Panc1 (cell line): Measurements from ENCODE around the gene VSNL1. TPM values are rescaled to one million over a fixed set of nuclear protein-coding genes. Genes with fewer than 3 reads are reported as not detected.

Experiments
- ATAC-seq: fragments of 200-7000 bp; cut with Tn5 transposase; 2 replicates; pipeline ENCODE4 v1.9.1; 2020; ENCODE audit warnings: mild to moderate bottlenecking, moderate library complexity
- BruUV-seq: library from RNA; stranded (reverse); fragments of 400-500 nt; replicated peaks from 2 replicates; lab custom pipeline; 2021; lab: Mats Ljungman, UMichigan
- CTCF ChIA-PET: fragments of 300-600 bp; sonication (Branson Sonifier 250); formaldehyde crosslinking; loops from one replicate; lab custom pipeline; 2022; ENCODE audit warnings: antibody characterized with exemption; lab: Charles Lee
- POLR2A ChIA-PET: fragments of 300-600 bp; sonication (Branson Sonifier 250); formaldehyde crosslinking; loops from one replicate; lab custom pipeline; 2022; ENCODE audit warnings: antibody characterized with exemption; lab: Charles Lee
- DNase-seq: peaks from one replicate; pipeline ENCODE4 v3.0.0-alpha.2; 2010; ENCODE audit warnings: low read depth, low spot score
- H3K27ac ChIP-seq: 2 replicates; pipeline ENCODE4 v1.5.1; 2011; ENCODE audit warnings: mild to moderate bottlenecking, low read length, inconsistent platforms
- H3K27me3 ChIP-seq: fragments of 200-500 bp; sonication (Bioruptor generic); 2 replicates; pipeline ENCODE4 v1.6.0; 2014; ENCODE audit warnings: low read length, inconsistent platforms; ENCODE audit not compliant: control insufficient read depth, insufficient read depth
- H3K36me3 ChIP-seq: fragments of 200-500 bp; sonication (Bioruptor generic); 2 replicates; pipeline ENCODE4 v1.5.1; 2014; ENCODE audit warnings: inconsistent platforms, mild to moderate bottlenecking, low read length, moderate library complexity; ENCODE audit not compliant: control insufficient read depth, insufficient read depth
- H3K4me1 ChIP-seq: 2 replicates; pipeline ENCODE4 v1.5.1; 2011; ENCODE audit warnings: inconsistent platforms, mild to moderate bottlenecking, low read length, moderate library complexity; ENCODE audit not compliant: control insufficient read depth, insufficient read depth
- H3K4me3 ChIP-seq, 2 experiments: 2 replicates each; pipeline ENCODE4 v1.5.1; 2011 to 2012; ENCODE audit warnings: low read depth in 2 of 2, low read length in 2 of 2, mild to moderate bottlenecking in 2 of 2, inconsistent platforms in 1 of 2, moderate library complexity in 1 of 2
- H3K9me3 ChIP-seq: fragments of 200-500 bp; sonication (Bioruptor generic); 2 replicates; pipeline ENCODE4 v1.5.1; 2014; ENCODE audit warnings: low read depth, mild to moderate bottlenecking, inconsistent platforms, low read length, moderate library complexity; ENCODE audit not compliant: control insufficient read depth, insufficient read depth
- CTCF ChIP-seq: fragments of 450-650 bp; IDR thresholded peaks from 2 replicates; pipeline ENCODE4 v1.5.1; 2017; ENCODE audit warnings: mild to moderate bottlenecking
- POLR2AphosphoS5 ChIP-seq: IDR thresholded peaks from 2 replicates; pipeline ENCODE4 v1.6.1; 2012; ENCODE audit warnings: mild to moderate bottlenecking, low read depth, low read length, moderate library complexity
- SIN3A ChIP-seq: IDR thresholded peaks from 2 replicates; pipeline ENCODE4 v1.6.1; 2012; ENCODE audit warnings: low read depth, mild to moderate bottlenecking, low read length, moderate library complexity, borderline replicate concordance; ENCODE audit not compliant: insufficient read depth
- TCF7L2 ChIP-seq: IDR thresholded peaks from 2 replicates; pipeline ENCODE4 v1.6.1; 2011; ENCODE audit warnings: mild to moderate bottlenecking, low read depth, low read length, inconsistent platforms
- in situ Hi-C: cut with HindIII; loops from 2 replicates; pipeline ENCODE4 v1.10.0; 2016; ENCODE audit warnings: low sequenced_read_pairs, low pct_unique_long_range_greater_than_20kb
- intact Hi-C: fragments of 100-400 bp; cut with micrococcal nuclease; formaldehyde crosslinking; loops from one replicate; pipeline ENCODE4 v1.10.0; 2022; ENCODE audit not compliant: unreplicated experiment
- total RNA-seq: library from RNA; stranded (reverse); gene quantifications from one replicate; pipeline ENCODE4 v1.2.1, GENCODE V29; 2021; ENCODE audit not compliant: unreplicated experiment
- TF ChIP-seq, protein P1 (sequence below), 2 experiments: IDR thresholded peaks; 2 replicates each; pipeline ENCODE4 v1.6.1; 2011 to 2012; ENCODE audit warnings: low read depth in 2 of 2, control low read depth in 1 of 2, low read length in 1 of 2, mild to moderate bottlenecking in 1 of 2, moderate library complexity in 1 of 2; ENCODE audit not compliant: insufficient read depth in 1 of 2

Gene VSNL1
- total RNA-seq, 1 experiment from 2014 or later = not detected

DNA sequence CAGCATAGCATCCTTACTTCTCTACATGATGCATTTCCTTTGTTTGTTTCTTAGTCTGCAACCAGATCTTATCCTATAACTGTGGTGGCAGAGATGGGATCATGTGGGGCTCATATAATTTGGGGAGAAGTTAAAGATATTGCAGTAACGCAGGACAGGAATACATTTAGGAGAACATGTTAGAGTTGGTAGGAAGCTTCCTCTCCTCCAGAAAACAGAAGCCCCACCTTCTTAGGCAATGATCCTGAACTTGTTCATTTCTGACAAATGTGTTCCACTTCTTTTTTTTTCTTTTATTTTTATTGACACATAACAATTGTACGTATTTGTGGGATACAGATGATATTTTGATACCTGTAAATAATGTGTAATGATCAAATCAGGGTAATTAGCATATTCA, 99.9 kb downstream of the VSNL1 start:
- no TSS peak for BruUV-seq
- H3K9me3 ChIP-seq = no peaks in the 10 kb centered on the region
- ChIA-PET CTCF (no interaction called here), POLR2A (no interaction called here)
- H3K27ac ChIP-seq = no peak overlapping the region
- TF ChIP-seq POLR2AphosphoS5 = no peak
- no peak for TF ChIP-seq SIN3A
- TF ChIP-seq, protein P1, sequence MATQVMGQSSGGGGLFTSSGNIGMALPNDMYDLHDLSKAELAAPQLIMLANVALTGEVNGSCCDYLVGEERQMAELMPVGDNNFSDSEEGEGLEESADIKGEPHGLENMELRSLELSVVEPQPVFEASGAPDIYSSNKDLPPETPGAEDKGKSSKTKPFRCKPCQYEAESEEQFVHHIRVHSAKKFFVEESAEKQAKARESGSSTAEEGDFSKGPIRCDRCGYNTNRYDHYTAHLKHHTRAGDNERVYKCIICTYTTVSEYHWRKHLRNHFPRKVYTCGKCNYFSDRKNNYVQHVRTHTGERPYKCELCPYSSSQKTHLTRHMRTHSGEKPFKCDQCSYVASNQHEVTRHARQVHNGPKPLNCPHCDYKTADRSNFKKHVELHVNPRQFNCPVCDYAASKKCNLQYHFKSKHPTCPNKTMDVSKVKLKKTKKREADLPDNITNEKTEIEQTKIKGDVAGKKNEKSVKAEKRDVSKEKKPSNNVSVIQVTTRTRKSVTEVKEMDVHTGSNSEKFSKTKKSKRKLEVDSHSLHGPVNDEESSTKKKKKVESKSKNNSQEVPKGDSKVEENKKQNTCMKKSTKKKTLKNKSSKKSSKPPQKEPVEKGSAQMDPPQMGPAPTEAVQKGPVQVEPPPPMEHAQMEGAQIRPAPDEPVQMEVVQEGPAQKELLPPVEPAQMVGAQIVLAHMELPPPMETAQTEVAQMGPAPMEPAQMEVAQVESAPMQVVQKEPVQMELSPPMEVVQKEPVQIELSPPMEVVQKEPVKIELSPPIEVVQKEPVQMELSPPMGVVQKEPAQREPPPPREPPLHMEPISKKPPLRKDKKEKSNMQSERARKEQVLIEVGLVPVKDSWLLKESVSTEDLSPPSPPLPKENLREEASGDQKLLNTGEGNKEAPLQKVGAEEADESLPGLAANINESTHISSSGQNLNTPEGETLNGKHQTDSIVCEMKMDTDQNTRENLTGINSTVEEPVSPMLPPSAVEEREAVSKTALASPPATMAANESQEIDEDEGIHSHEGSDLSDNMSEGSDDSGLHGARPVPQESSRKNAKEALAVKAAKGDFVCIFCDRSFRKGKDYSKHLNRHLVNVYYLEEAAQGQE (IDR thresholded peaks at IDR 0.05; ENCODE audit: insufficient read depth in 1 of 2, low read depth in 2 of 2, low read length in 1 of 2) = no peak
- TF ChIP-seq CTCF = no peak
- TF ChIP-seq TCF7L2 = no peak
- no peaks in the 10 kb centered on the region for H3K36me3 ChIP-seq
- intact Hi-C loops (no loop called here), in situ Hi-C loops (no loop called here)
- no peak overlapping the region for H3K4me3 ChIP-seq
- peaks cover 3% of the 10 kb centered on the region for H3K4me1 ChIP-seq
- no peaks in the 10 kb centered on the region for H3K27me3 ChIP-seq
- DNase-seq (no peak), ATAC-seq (no peak)

DNA sequence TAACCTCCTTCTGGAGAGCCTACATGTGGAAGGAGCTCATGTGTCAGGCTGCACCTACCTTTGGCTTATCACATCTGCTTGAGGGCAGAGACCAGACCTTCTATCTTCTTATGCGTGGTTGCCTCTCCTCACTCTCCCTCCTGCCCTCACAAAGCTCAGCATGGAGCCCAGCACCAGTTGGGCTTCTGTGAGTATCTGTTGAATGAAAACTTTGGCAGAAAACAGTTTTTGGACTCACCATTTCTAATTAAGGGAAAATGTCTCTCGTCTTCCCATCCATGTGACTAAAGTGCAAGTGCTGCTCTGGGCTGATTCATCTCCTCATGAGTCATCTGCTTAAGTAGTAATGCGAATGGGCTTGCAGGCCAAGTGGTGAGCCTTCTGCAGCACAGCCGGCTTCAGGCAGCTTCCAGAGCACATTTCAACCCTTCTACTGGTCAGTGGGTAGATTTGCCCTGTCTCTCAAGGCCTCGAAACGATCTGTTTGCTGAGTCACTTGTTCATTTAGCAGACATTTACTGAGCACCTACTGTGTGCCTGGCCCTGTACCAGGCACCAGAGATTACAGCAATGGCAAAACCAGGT, 102.6 kb downstream of the VSNL1 start:
- ATAC-seq = peak; percentile 86
- intact Hi-C loops = no loop called here
- peak; percentile 56 for DNase-seq
- Histone ChIP-seq H3K36me3 (no peaks in the 10 kb centered on the region), H3K4me1 (peaks cover 3% of the 10 kb centered on the region), H3K4me3 (no peak overlapping the region), H3K9me3 (no peaks in the 10 kb centered on the region), H3K27ac (no peak overlapping the region), H3K27me3 (no peaks in the 10 kb centered on the region)
- no TSS peak for BruUV-seq
- ChIA-PET POLR2A (no interaction called here), CTCF (interaction anchor here (0.6 kb wide), 1 partner anchor 1509 kb away, joined by 3 read pairs; no protein-coding TSS in a partner anchor)
- TF ChIP-seq POLR2AphosphoS5 (no peak), TCF7L2 (no peak)
- in situ Hi-C loops = no loop called here

DNA sequence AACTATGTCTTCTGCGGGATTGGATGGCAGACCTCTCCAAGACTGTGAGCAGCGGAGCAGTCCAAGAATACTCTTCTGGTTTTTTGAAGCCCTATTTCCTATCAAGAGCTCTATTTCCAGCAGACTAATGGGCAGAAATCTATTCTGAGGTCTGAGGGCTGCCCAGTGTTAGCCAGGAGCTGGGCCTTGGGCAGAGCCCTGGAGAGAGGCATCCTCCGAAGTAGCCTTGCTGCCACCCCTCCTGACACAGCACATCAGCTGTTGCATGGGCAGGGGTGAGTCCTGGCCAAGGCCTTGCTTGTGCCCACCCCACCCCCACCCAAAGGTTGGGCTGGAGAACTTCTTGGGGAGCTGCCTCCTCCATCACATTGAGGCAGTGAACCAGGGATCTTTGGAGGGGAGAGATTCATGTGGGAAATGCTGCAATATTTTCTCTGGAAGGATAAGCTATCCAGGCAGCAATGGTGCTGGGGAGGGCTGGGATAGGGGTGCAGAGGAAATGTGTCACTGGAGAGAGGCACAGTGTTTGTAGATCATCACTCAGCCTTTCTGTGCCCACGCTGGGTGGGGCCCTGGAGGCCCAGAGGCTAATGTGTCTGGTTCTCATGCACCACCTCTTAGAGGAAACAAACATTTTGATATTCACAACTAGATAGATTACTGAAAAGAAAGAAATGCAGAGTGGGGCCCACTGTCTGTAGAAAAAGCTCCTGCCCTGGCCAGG, 104.7 kb downstream of the VSNL1 start:
- POLR2A ChIA-PET = no interaction called here
- Histone ChIP-seq H3K36me3 (no peaks in the 10 kb centered on the region), H3K9me3 (no peaks in the 10 kb centered on the region), H3K27me3 (no peaks in the 10 kb centered on the region), H3K4me3 (no peak overlapping the region), H3K4me1 (peaks cover 3% of the 10 kb centered on the region), H3K27ac (no peak overlapping the region)
- intact Hi-C loops (no loop called here), in situ Hi-C loops (no loop called here)
- DNase-seq (no peak), ATAC-seq (no peak)
- BruUV-seq = no TSS peak
- CTCF ChIA-PET = interaction anchor here (2.3 kb wide), 1 partner anchor 26 kb away, joined by 18 read pairs; no protein-coding TSS in a partner anchor
- TF ChIP-seq, protein P1 (IDR thresholded peaks at IDR 0.05; ENCODE audit: insufficient read depth in 1 of 2, low read depth in 2 of 2, low read length in 1 of 2) = no peak
- TF ChIP-seq POLR2AphosphoS5 = no peak
- no peak for TF ChIP-seq CTCF
- TF ChIP-seq TCF7L2 = no peak
